Testis (tissue), 3 donors: Measurements from ENCODE around the gene ARFRP1. TPM values are rescaled to one million over a fixed set of nuclear protein-coding genes. Genes with fewer than 3 reads are reported as not detected.

Experiments
- DNase-seq: peaks from one replicate; pipeline ENCODE4 v3.0.0-alpha.2; 2019
- H3K27ac ChIP-seq, 2 donors: fragments of 200-600 bp; sonication (generic); one replicate each; pipeline ENCODE4 v1.5.1; 2019
- H3K27me3 ChIP-seq: fragments of 200-600 bp; sonication (generic); one replicate; pipeline ENCODE4 v1.5.1; 2019
- H3K36me3 ChIP-seq: fragments of 200-600 bp; sonication (generic); one replicate; pipeline ENCODE4 v1.5.1; 2017; ENCODE audit warnings: low read depth; ENCODE audit errors: missing control alignments
- H3K4me1 ChIP-seq: fragments of 200-600 bp; sonication (generic); one replicate; pipeline ENCODE4 v1.5.1; 2019
- H3K4me3 ChIP-seq, 2 donors: fragments of 200-600 bp; sonication (generic); one replicate each; pipeline ENCODE4 v1.5.1; 2017 to 2019
- H3K9me3 ChIP-seq: fragments of 200-600 bp; sonication (generic); one replicate; pipeline ENCODE4 v1.5.1; 2017
- CTCF ChIP-seq, 3 experiments: fragments of 450-650 bp in 2 of 3; fragments of 200-600 bp in 1 of 3; sonication (generic) in 1 of 3; IDR thresholded peaks; one replicate each; pipeline ENCODE4 v1.5.1; 2016 to 2019; ENCODE audit warnings: antibody characterized with exemption in 3 of 3, mild to moderate bottlenecking in 2 of 3, moderate library complexity in 1 of 3
- POLR2A ChIP-seq: fragments of 450-650 bp; IDR thresholded peaks from one replicate; pipeline ENCODE4 v1.6.1; 2017; ENCODE audit warnings: antibody characterized with exemption, mild to moderate bottlenecking, moderate library complexity
- WGBS, 2 donors: methylation state at CpG; one replicate each; pipeline ENCODE4 v1.1.5; 2018; 5-methylcytosine and 5-hydroxymethylcytosine counted together
- intact Hi-C: fragments of 100-400 bp; cut with DNase I; formaldehyde crosslinking; loops from one replicate; pipeline ENCODE4 v1.15.1; 2023; ENCODE audit warnings: low total_unique reads
- polyA plus RNA-seq: library from polyadenylated mRNA; stranded (reverse); fragments of 350-450 nt; fragmentation: Illumina TruSeq; extraction: RNeasy Lipid Tissue Mini Kit (QIAGEN cat#74804); gene quantifications from one replicate; pipeline ENCODE4 v1.2.3, GENCODE V29; 2014; ENCODE audit warnings: low read depth, low replicate concordance; ENCODE audit not compliant: insufficient read depth
- total RNA-seq, 2 donors: library from RNA; depleted of rRNA; stranded (reverse); fragments of >200 nt; gene quantifications; one replicate each; pipeline ENCODE4 v1.2.3, GENCODE V29; 2016

Gene ARFRP1
- total and polyA plus RNA-seq, 3 donors from 2014 or later, result 37.8 to 55.6 (median 55.4) TPM

GRCh38 chr20:63657260-63657936, 50.4 kb downstream of the ARFRP1 start:
- H3K27me3 ChIP-seq, result no peaks in the 10 kb centered on the region
- peak; percentile 42 for DNase-seq
- TF ChIP-seq CTCF (IDR thresholded peaks at IDR 0.05) (no peak), POLR2A (no peak)
- peak overlapping the region; percentile 69 for H3K4me3 ChIP-seq
- no peaks in the 10 kb centered on the region for H3K36me3 ChIP-seq
- peak overlapping the region; percentile 82 to 84 for H3K27ac ChIP-seq
- H3K4me1 ChIP-seq, result peaks cover 23% of the 10 kb centered on the region
- H3K9me3 ChIP-seq, result no peaks in the 10 kb centered on the region
- intact Hi-C loops, result no loop called here
- WGBS, 2 donors, result 16% methylated on average over 3 to 31 of the region's 31 CpGs

- WGBS, 2 donors, result 86 to 94% methylated on average over 3 of the region's 3 CpGs
These were observed 51.3 kb downstream of the ARFRP1 start for GRCh38 chr20:63656451-63656850.

GRCh38 chr20:63655249-63655648, 52.5 kb downstream of the ARFRP1 start:
- no peaks in the 10 kb centered on the region for H3K36me3 ChIP-seq
- no peak overlapping the region for H3K4me3 ChIP-seq
- WGBS, 2 donors, result 82 to 86% methylated on average over 3 to 4 of the region's 4 CpGs
- DNase-seq, result no peak
- no peaks in the 10 kb centered on the region for H3K27me3 ChIP-seq
- H3K27ac ChIP-seq, result no peak overlapping the region
- no peaks in the 10 kb centered on the region for H3K9me3 ChIP-seq
- intact Hi-C loops, result no loop called here
- no peak for TF ChIP-seq CTCF (IDR thresholded peaks at IDR 0.05)
- TF ChIP-seq POLR2A, result no peak
- H3K4me1 ChIP-seq, result peaks cover 27% of the 10 kb centered on the region

More at GRCh38 chr20:63656451-63656850, 51.3 kb downstream of the ARFRP1 start:
- peaks cover 27% of the 10 kb centered on the region for H3K4me1 ChIP-seq
- H3K27ac ChIP-seq, result no peak overlapping the region
- DNase-seq, result no peak
- intact Hi-C loops, result no loop called here
- no peaks in the 10 kb centered on the region for H3K9me3 ChIP-seq
- no peak overlapping the region for H3K4me3 ChIP-seq
- H3K27me3 ChIP-seq, result no peaks in the 10 kb centered on the region
- H3K36me3 ChIP-seq, result no peaks in the 10 kb centered on the region
- TF ChIP-seq CTCF (IDR thresholded peaks at IDR 0.05), result no peak
- TF ChIP-seq POLR2A, result no peak

GRCh38 chr20:63653974-63654668, 53.7 kb downstream of the ARFRP1 start:
- H3K27me3 ChIP-seq, result no peaks in the 10 kb centered on the region
- peaks cover 21% of the 10 kb centered on the region for H3K4me1 ChIP-seq
- no peaks in the 10 kb centered on the region for H3K36me3 ChIP-seq
- WGBS, 2 donors, result 37 to 38% methylated on average over 11 to 15 of the region's 15 CpGs
- intact Hi-C loops, result no loop called here
- no peaks in the 10 kb centered on the region for H3K9me3 ChIP-seq
- peak overlapping the region in 1 of 2 donors; percentile 53 for H3K27ac ChIP-seq
- no peak for DNase-seq
- H3K4me3 ChIP-seq, result peak overlapping the region in 1 of 2 donors; percentile 69
- no peak for TF ChIP-seq POLR2A
- TF ChIP-seq CTCF (IDR thresholded peaks at IDR 0.05), result no peak
